K562 (cell line): ENCODE measurements around the gene STARD3NL. TPM values are rescaled to one million over a fixed set of nuclear protein-coding genes. Genes with fewer than 3 reads are reported as not detected.
A peak's percentile ranks its signal among the peaks of the same experiment; 100 is the strongest.

Experiments
- CBX3 ChIP-seq, 2 experiments: IDR thresholded peaks; 1 replicate in 1 of 2; 2 replicates in 1 of 2; pipeline ENCODE4 v1.6.1; 2012; ENCODE audit warnings: inconsistent platforms in 2 of 2, low read length in 2 of 2, borderline replicate concordance in 1 of 2, control low read depth in 1 of 2
- DACH1 ChIP-seq: fragments of 450-650 bp; IDR thresholded peaks from 2 replicates; pipeline ENCODE4 v1.6.1; 2018; ENCODE audit not compliant: partially characterized antibody
- DDX20 ChIP-seq: fragments of 450-650 bp; IDR thresholded peaks from 2 replicates; pipeline ENCODE4 v1.6.1; 2016; ENCODE audit warnings: missing genetic modification characterization, low read depth, mild to moderate bottlenecking, missing compliant biosample characterization, moderate library complexity
- E2F1 ChIP-seq: sonication (generic); formaldehyde crosslinking; IDR thresholded peaks from 2 replicates; pipeline ENCODE4 v1.8.1; 2023; ENCODE audit warnings: mild to moderate bottlenecking, missing genetic modification reagents, moderate library complexity
- GTF3C2 ChIP-seq: IDR thresholded peaks from 3 replicates; pipeline ENCODE4 v1.6.1; 2011; ENCODE audit warnings: borderline replicate concordance, mild to moderate bottlenecking, moderate library complexity; ENCODE audit not compliant: insufficient read length; ENCODE audit errors: extremely low read depth
- MEF2D ChIP-seq: conservative IDR thresholded peaks from 2 replicates; pipeline ENCODE4 v1.6.1; 2016; ENCODE audit warnings: low read depth, missing genetic modification characterization, missing compliant biosample characterization
- MNT ChIP-seq, 2 experiments: fragments of 450-650 bp; conservative IDR thresholded peaks; 2 replicates each; pipeline ENCODE4 v1.6.1; 2017; ENCODE audit warnings: mild to moderate bottlenecking in 2 of 2, moderate library complexity in 2 of 2
- NELFE ChIP-seq: IDR thresholded peaks from 2 replicates; pipeline ENCODE4 v1.6.1; 2011; ENCODE audit warnings: mild to moderate bottlenecking; ENCODE audit not compliant: insufficient read depth, insufficient read length
- NFIC ChIP-seq: fragments of 450-650 bp; IDR thresholded peaks from 2 replicates; pipeline ENCODE4 v1.6.1; 2017; ENCODE audit warnings: mild to moderate bottlenecking, inconsistent platforms
- NFXL1 ChIP-seq: fragments of 450-650 bp; formaldehyde crosslinking; IDR thresholded peaks from 2 replicates; pipeline ENCODE4 v1.4.0; 2021; ENCODE audit warnings: mild to moderate bottlenecking
- PHF20 ChIP-seq: fragments of 450-650 bp; IDR thresholded peaks from 2 replicates; pipeline ENCODE4 v1.6.1; 2018; ENCODE audit not compliant: partially characterized antibody
- PHF21A ChIP-seq: fragments of 450-650 bp; IDR thresholded peaks from 2 replicates; pipeline ENCODE4 v1.6.1; 2017; ENCODE audit warnings: low read depth, borderline replicate concordance
- RFX5 ChIP-seq: IDR thresholded peaks from 2 replicates; pipeline ENCODE4 v1.6.1; 2011; ENCODE audit warnings: low read depth, mild to moderate bottlenecking, improper control_type of control experiment, low read length
- RFX7 ChIP-seq: fragments of 250-450 bp; sonication (Bioruptor Pico); IDR thresholded peaks from 2 replicates; pipeline ENCODE4 v1.5.1; 2021; ENCODE audit warnings: mild to moderate bottlenecking
- SUPT5H ChIP-seq: fragments of 450-650 bp; IDR thresholded peaks from 2 replicates; pipeline ENCODE4 v1.6.1; 2016
- TFAP4 ChIP-seq: sonication (generic); formaldehyde crosslinking; IDR thresholded peaks from 2 replicates; pipeline ENCODE4 v1.8.0; 2022; ENCODE audit warnings: missing genetic modification reagents, mild to moderate bottlenecking, moderate library complexity, borderline replicate concordance
- U2AF1 ChIP-seq: fragments of 200-400 bp; formaldehyde crosslinking; optimal IDR thresholded peaks from 2 replicates; pipeline ENCODE3; 2017; ENCODE audit warnings: mild to moderate bottlenecking, low read depth, low read length, moderate library complexity
- ZNF518B ChIP-seq: fragments of 250-450 bp; sonication (Bioruptor Pico); IDR thresholded peaks from 2 replicates; pipeline ENCODE4 v1.5.0; 2021; ENCODE audit warnings: mild to moderate bottlenecking, moderate library complexity
- polyA plus RNA-seq, 8 experiments: library from polyadenylated mRNA; depleted of rRNA in 4 of 8; stranded (reverse) in 5 of 8; unstranded in 3 of 8; fragments of >200 nt; fragmentation: Nextera tagmentation in 2 of 8; fragmentation: Illumina TruSeq in 1 of 8; extraction: Ambion mirVana in 2 of 8; extraction: Trizol in 1 of 8; gene quantifications; 2 replicates each; pipeline versions ENCODE4 v1.2.1 to v1.2.3, GENCODE V29; 2011 to 2014; ENCODE audit warnings: inconsistent platforms in 1 of 8, missing spikeins in 1 of 8
- total RNA-seq, 7 experiments: library from RNA; depleted of rRNA in 6 of 7; stranded (reverse); fragments of >200 nt in 6 of 7; fragmentation: Illumina TruSeq in 2 of 7; extraction: Trizol in 2 of 7; gene quantifications; 2 replicates each; pipeline versions ENCODE4 v1.2.1 to v1.2.3, GENCODE V29; 2011 to 2021; ENCODE audit warnings: low replicate concordance in 1 of 7

The STARD3NL gene
- total and polyA plus RNA-seq, 9 of the 15 experiments (the other 6 are each of a cell fraction or from before 2014, with no cell fraction given) = 42.2 to 90.0 (median 57.6) TPM

GRCh38 chr7:38178004-38178694 lies at the start of gene STARD3NL (continued):
- no peak for TF ChIP-seq E2F1 (CRISPR knock-in tag)
- TF ChIP-seq ZNF518B (CRISPR knock-in tag) = no peak
- peak; percentile 98 for TF ChIP-seq PHF21A
- TF ChIP-seq MNT (conservative IDR thresholded peaks at IDR 0.05) = peak; percentile 35 to 70; a peak in 1 of 4 replicates
- no peak for TF ChIP-seq NELFE
- no peak for TF ChIP-seq NFXL1 (CRISPR knock-in tag)
- peak; percentile 66 for TF ChIP-seq TFAP4 (CRISPR knock-in tag)
- TF ChIP-seq MEF2D (tag) = no peak
- TF ChIP-seq DDX20 (tag) = no peak
- no peak for TF ChIP-seq RFX7 (CRISPR knock-in tag)
- no peak for TF ChIP-seq CBX3 (IDR thresholded peaks at IDR 0.05; ENCODE audit: borderline replicate concordance in 1 of 2, low read length in 2 of 2)
- peak; percentile 61 for TF ChIP-seq NFIC
- peak; percentile 57 for TF ChIP-seq PHF20
- TF ChIP-seq U2AF1 = no peak
- TF ChIP-seq GTF3C2 = no peak
- peak; percentile 8 for TF ChIP-seq DACH1
- TF ChIP-seq SUPT5H = peak; percentile 76
- TF ChIP-seq RFX5 = no peak
